Right lobe of liver (tissue), 6 donors: ENCODE measurements around the gene CYP3A7. TPM values are rescaled to one million over a fixed set of nuclear protein-coding genes. Genes with fewer than 3 reads are reported as not detected.
"Not testable (repeated sequence)": the region's sequence is repeated elsewhere in the genome, so short reads cannot be mapped to it uniquely, and the experiment has no call there.

ENCODE experiments used
- ATAC-seq, 4 donors: fragments of 200-7000 bp; cut with Tn5 transposase; one replicate each; pipeline ENCODE4 v1.9.1; 2020; ENCODE audit warnings: mild to moderate bottlenecking in 4 of 4, moderate library complexity in 4 of 4
- DNase-seq, 3 donors: peaks; one replicate each; pipeline ENCODE4 v3.0.0-alpha.2; 2020
- H3K27ac ChIP-seq, 3 donors: fragments of 200-600 bp; one replicate each; pipeline ENCODE4 v1.8.0; 2022
- H3K27me3 ChIP-seq, 2 donors: fragments of 200-600 bp; one replicate each; pipeline ENCODE4 v1.8.0; 2022
- H3K36me3 ChIP-seq, 4 donors: fragments of 200-600 bp; sonication (generic) in 1 of 4; one replicate each; pipeline versions ENCODE4 v1.5.1 to v1.8.0; 2017 to 2022; ENCODE audit warnings: control low read depth in 1 of 4
- H3K4me1 ChIP-seq, 4 donors: fragments of 200-600 bp; sonication (generic) in 1 of 4; one replicate each; pipeline versions ENCODE4 v1.5.1 to v1.8.0; 2017 to 2022; ENCODE audit warnings: control low read depth in 1 of 4
- H3K4me3 ChIP-seq, 3 donors: fragments of 200-600 bp; one replicate each; pipeline ENCODE4 v1.8.0; 2022
- H3K9me3 ChIP-seq, 4 donors: fragments of 200-600 bp; sonication (generic) in 1 of 4; one replicate each; pipeline versions ENCODE4 v1.5.1 to v1.8.0; 2017 to 2022; ENCODE audit warnings: control low read depth in 1 of 4
- POLR2A ChIP-seq: fragments of 450-650 bp; IDR thresholded peaks from one replicate; pipeline ENCODE4 v1.6.1; 2017; ENCODE audit warnings: antibody characterized with exemption, mild to moderate bottlenecking
- WGBS: methylation state at CpG from one replicate; pipeline ENCODE4 v1.1.6; 2018; ENCODE audit warnings: low coverage, low lambda C conversion rate; ENCODE audit not compliant: insufficient coverage; ENCODE audit errors: missing lambda C conversion rate; 5-methylcytosine and 5-hydroxymethylcytosine counted together
- intact Hi-C, 2 donors: fragments of 100-400 bp; cut with DNase I; formaldehyde crosslinking; loops; one replicate each; pipeline versions ENCODE4 v1.11.2 to v1.14.1; 2022
- total RNA-seq, 6 experiments: library from RNA; depleted of rRNA in 2 of 6; stranded (reverse); fragments of >200 nt in 2 of 6; fragmentation: NEBNext Ultra II Directional in 3 of 6; extraction: Animal tissue kit (Norgen Biotek cat#: 25700) in 3 of 6; gene quantifications; one replicate each; pipeline versions ENCODE4 v1.1.0 to v1.2.4, GENCODE V29; 2016 to 2023
- TF ChIP-seq, protein P1 (sequence below), 4 donors: fragments of 200-600 bp in 3 of 4; fragments of 450-650 bp in 1 of 4; IDR thresholded peaks; one replicate each; pipeline versions ENCODE4 v1.5.1 to v1.8.0; 2016 to 2022; ENCODE audit warnings: antibody characterized with exemption in 4 of 4, mild to moderate bottlenecking in 2 of 4
- donor health status: DM: no; HTN: yes; CAD: no.
- donor health status: DM: no; HTN: no; CAD: no.
- donor health status: DM: no; HTN: no; CAD: no.
- donor health status: DM: no; HTN: yes; CAD: no.
- donor health status: DM: no; HTN: yes; CAD: no.

Gene CYP3A7
- total RNA-seq, 6 experiments from 2014 or later: 19.8 to 623 (median 340) TPM

DNA sequence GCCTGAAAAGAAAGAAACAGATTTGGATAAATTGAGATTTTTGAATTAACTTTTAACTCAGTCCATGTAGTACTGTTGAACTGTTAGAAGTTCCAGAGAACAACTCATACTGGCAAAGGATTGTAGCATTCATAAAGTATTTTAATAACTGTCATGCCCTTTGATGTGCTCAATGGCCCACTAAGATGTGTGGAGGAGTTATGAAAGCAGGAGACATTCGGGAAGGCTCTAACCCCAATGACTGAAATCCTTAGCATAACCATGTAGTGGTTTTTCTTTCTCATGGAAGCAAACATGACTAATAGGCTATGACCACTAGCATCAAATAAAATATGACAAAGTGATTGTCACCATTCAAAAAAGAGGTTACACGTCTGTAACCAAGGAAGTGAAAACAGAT lies 25.7 kb downstream of the CYP3A7 start:
- ATAC-seq (no peak), DNase-seq (no peak)
- TF ChIP-seq, protein P1, sequence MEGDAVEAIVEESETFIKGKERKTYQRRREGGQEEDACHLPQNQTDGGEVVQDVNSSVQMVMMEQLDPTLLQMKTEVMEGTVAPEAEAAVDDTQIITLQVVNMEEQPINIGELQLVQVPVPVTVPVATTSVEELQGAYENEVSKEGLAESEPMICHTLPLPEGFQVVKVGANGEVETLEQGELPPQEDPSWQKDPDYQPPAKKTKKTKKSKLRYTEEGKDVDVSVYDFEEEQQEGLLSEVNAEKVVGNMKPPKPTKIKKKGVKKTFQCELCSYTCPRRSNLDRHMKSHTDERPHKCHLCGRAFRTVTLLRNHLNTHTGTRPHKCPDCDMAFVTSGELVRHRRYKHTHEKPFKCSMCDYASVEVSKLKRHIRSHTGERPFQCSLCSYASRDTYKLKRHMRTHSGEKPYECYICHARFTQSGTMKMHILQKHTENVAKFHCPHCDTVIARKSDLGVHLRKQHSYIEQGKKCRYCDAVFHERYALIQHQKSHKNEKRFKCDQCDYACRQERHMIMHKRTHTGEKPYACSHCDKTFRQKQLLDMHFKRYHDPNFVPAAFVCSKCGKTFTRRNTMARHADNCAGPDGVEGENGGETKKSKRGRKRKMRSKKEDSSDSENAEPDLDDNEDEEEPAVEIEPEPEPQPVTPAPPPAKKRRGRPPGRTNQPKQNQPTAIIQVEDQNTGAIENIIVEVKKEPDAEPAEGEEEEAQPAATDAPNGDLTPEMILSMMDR (IDR thresholded peaks at IDR 0.05): no peak
- TF ChIP-seq POLR2A: no peak
- H3K4me3 ChIP-seq: no peak overlapping the region
- no peaks in the 10 kb centered on the region for H3K4me1 ChIP-seq
- H3K9me3 ChIP-seq: no peaks in the 10 kb centered on the region
- no peak overlapping the region for H3K27ac ChIP-seq
- intact Hi-C loops: no loop called here
- WGBS: 100% methylated on average over 2 of the region's 2 CpGs
- peaks cover 0 to 50% (median 3%) of the 10 kb centered on the region in 4 donors for H3K36me3 ChIP-seq
- H3K27me3 ChIP-seq: no peaks in the 10 kb centered on the region

DNA sequence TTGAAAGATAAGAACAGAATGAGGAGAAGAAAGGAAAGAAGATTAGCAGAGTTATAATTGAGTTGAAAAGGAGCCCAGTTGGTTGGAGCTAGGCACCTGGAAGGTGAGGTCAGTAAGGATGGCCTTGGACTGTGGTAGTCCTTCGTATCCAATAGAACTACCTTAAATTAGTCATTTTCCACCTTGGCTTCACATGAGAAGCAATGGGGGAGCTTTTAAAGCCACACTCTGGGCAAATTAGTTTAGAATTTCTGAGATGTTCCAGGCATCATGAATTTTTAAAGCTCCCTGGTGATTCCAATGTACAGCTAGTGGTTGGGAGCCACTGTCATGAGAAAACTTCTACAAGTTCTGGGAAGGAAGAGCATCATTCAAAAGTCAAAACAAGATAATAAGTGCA lies 27.9 kb downstream of the CYP3A7 start:
- Histone ChIP-seq H3K27ac (no peak overlapping the region), H3K9me3 (no peaks in the 10 kb centered on the region), H3K4me1 (no peaks in the 10 kb centered on the region), H3K27me3 (no peaks in the 10 kb centered on the region), H3K4me3 (no peak overlapping the region), H3K36me3 (peaks cover 0 to 39% (median 3%) of the 10 kb centered on the region in 4 donors)
- intact Hi-C loops: no loop called here
- ATAC-seq (no peak), DNase-seq (no peak)
- TF ChIP-seq, protein P1 (IDR thresholded peaks at IDR 0.05): no peak
- no peak for TF ChIP-seq POLR2A
- 91% methylated on average over 1 of the region's 1 CpG for WGBS

DNA sequence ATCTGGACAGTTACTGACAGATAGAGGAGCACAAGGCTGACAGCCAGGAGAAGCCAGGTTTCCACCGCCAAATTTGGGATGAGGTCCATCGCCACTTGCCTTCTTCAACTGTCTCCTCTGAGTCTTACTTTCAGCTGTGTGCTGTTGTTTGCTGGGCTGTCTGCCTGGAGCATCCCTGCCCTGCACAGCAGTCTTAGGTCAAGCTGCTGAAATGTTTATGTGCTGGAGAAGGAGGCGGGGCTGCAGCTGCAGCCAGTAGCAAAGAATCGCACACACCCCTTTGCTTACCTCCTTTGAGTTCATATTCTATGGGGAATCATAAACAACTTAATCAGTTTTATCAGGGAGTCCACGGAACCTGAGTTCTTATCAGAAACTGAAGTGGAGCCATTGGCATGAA lies 35.0 kb downstream of the CYP3A7 start:
- WGBS: 17% methylated on average over 2 of the region's 5 CpGs
- ATAC-seq (peak in 3 of 4 donors; percentile 19 to 24 (median 24)), DNase-seq (no peak)
- Histone ChIP-seq H3K4me1 (peaks cover 0 to 15% (median 5%) of the 10 kb centered on the region in 4 donors), H3K36me3 (peaks cover 0 to 4% (median 0%) of the 10 kb centered on the region in 4 donors), H3K4me3 (no peak overlapping the region), H3K27ac (no peak overlapping the region), H3K9me3 (no peaks in the 10 kb centered on the region), H3K27me3 (no peaks in the 10 kb centered on the region)
- TF ChIP-seq, protein P1 (IDR thresholded peaks at IDR 0.05): no peak
- TF ChIP-seq POLR2A: no peak
- intact Hi-C loops: no loop called here

DNA sequence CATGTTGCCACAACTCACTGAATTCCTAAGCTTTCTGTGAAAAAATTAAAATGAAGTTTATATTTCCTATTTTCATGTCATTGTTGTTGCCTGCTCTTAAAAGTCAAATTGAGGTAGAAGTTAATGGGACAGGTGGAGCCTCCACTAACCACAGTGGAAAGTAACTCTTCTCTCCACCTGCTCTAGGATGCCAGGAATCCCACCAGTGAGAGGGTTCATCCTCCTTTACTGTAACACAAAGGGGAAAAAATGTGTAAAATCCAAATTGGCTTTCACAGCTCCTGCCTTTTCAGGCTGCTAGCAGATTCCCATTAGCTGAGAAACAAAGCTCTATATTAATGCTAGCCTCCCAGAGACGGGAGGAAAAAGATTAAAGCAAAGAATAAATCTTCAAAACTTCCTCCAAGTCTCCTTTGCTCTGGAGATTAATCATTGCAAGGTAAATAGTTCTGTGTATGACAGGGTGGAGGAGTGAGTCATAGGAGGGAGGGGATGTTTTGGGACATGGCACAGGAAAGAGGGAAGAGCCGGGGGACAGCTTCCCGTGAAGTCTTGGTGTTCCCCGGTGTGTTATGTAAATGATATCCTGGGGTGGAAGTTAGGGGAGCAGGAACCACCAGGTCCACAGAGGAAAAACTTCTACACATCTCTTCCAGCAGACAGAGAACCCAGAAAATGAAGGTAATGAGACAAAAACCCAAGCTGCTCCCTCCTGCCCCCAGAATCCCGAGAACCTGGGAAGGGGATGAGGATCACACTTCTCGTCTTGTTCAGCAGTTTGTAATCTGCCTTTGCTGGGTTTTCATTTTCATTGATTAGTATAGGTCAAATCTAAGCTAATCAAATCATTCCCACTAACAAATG lies 35.9 kb downstream of the CYP3A7 start:
- ATAC-seq: peak in 3 of 4 donors; percentile 42 to 70 (median 50)
- H3K27me3 ChIP-seq, H3K4me3 ChIP-seq, intact Hi-C loops, DNase-seq, H3K9me3 ChIP-seq, H3K36me3 ChIP-seq: not testable (repeated sequence)
- Histone ChIP-seq H3K27ac (peak overlapping the region in 1 of 3 donors; percentile 21), H3K4me1 (peaks cover 0 to 16% (median 7%) of the 10 kb centered on the region in 4 donors)
- 34% methylated on average over 6 of the region's 6 CpGs for WGBS

DNA sequence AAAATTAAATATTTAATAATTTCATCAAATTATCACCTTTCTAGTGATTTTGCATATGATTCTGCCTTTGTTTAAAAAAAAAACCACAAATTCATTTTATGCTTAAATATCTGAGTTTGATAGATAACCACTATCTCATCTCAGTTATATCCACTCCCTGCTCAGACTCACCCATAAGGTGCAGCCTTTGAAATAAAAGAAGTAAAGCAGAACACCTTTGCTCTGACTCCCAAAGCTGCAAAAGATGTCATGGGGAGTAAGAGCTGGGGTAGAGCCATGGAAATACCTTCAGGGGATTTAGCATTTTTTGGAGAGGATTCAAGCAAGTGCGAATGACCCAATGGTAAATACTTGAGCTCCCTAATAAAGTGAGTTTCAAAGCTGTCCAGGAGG lies 40.1 kb downstream of the CYP3A7 start:
- no peak for DNase-seq
- ATAC-seq: peak; percentile 8 to 51 (median 39)
- Histone ChIP-seq H3K4me3 (no peak overlapping the region), H3K4me1 (peaks cover 0 to 36% (median 15%) of the 10 kb centered on the region in 4 donors), H3K27me3 (no peaks in the 10 kb centered on the region), H3K36me3 (no peaks in the 10 kb centered on the region), H3K9me3 (no peaks in the 10 kb centered on the region), H3K27ac (peak overlapping the region; percentile 77 to 93 (median 80))
- intact Hi-C loops: no loop called here
- WGBS: 30% methylated on average over 1 of the region's 1 CpG
- TF ChIP-seq, protein P1 (IDR thresholded peaks at IDR 0.05): no peak
- no peak for TF ChIP-seq POLR2A
